ES-I3 (cell line): ENCODE data around the gene NTRK3.

Experiments
- H3K36me3 ChIP-seq: 2 replicates; pipeline ENCODE4 v1.6.1; 2013; ENCODE audit warnings: mild to moderate bottlenecking, low read length, control low read depth, moderate library complexity; ENCODE audit not compliant: insufficient read depth
- H3K4me1 ChIP-seq: 2 replicates; pipeline ENCODE4 v1.6.1; 2013; ENCODE audit warnings: mild to moderate bottlenecking, control low read depth, low read length; ENCODE audit not compliant: insufficient read depth
- H3K9ac ChIP-seq: 2 replicates; pipeline ENCODE4 v1.6.1; 2013; ENCODE audit warnings: low read depth, mild to moderate bottlenecking, low read length, moderate library complexity
- H3K9me3 ChIP-seq: 2 replicates; pipeline ENCODE4 v1.6.1; 2013; ENCODE audit warnings: mild to moderate bottlenecking, low read length, moderate library complexity; ENCODE audit not compliant: control insufficient read depth, insufficient read depth

Gene NTRK3

GRCh38 chr15:87973501-87974215 is 282.9 kb downstream of the NTRK3 start:
- Histone ChIP-seq H3K9ac (no peak overlapping the region), H3K36me3 (no peaks in the 10 kb centered on the region), H3K9me3 (no peaks in the 10 kb centered on the region), H3K4me1 (no peaks in the 10 kb centered on the region)

GRCh38 chr15:87971076-87971475 is 285.5 kb downstream of the NTRK3 start:
- no peaks in the 10 kb centered on the region for H3K36me3 ChIP-seq
- no peaks in the 10 kb centered on the region for H3K9me3 ChIP-seq
- H3K9ac ChIP-seq: no peak overlapping the region
- no peaks in the 10 kb centered on the region for H3K4me1 ChIP-seq

GRCh38 chr15:87967951-87968350 is 288.6 kb downstream of the NTRK3 start:
- Histone ChIP-seq H3K9ac (no peak overlapping the region), H3K36me3 (no peaks in the 10 kb centered on the region), H3K4me1 (no peaks in the 10 kb centered on the region), H3K9me3 (no peaks in the 10 kb centered on the region)

GRCh38 chr15:87965304-87965703 is 291.2 kb downstream of the NTRK3 start:
- no peaks in the 10 kb centered on the region for H3K9me3 ChIP-seq
- no peak overlapping the region for H3K9ac ChIP-seq
- H3K4me1 ChIP-seq: no peaks in the 10 kb centered on the region
- H3K36me3 ChIP-seq: no peaks in the 10 kb centered on the region

GRCh38 chr15:87962428-87962827 is 294.1 kb downstream of the NTRK3 start:
- Histone ChIP-seq H3K4me1 (no peaks in the 10 kb centered on the region), H3K9me3 (no peaks in the 10 kb centered on the region), H3K36me3 (no peaks in the 10 kb centered on the region), H3K9ac (no peak overlapping the region)

GRCh38 chr15:87961851-87962420 is 294.6 kb downstream of the NTRK3 start:
- Histone ChIP-seq H3K4me1 (no peaks in the 10 kb centered on the region), H3K9me3 (no peaks in the 10 kb centered on the region), H3K36me3 (no peaks in the 10 kb centered on the region), H3K9ac (no peak overlapping the region)

- Histone ChIP-seq H3K9me3 (no peaks in the 10 kb centered on the region), H3K4me1 (no peaks in the 10 kb centered on the region), H3K9ac (no peak overlapping the region), H3K36me3 (no peaks in the 10 kb centered on the region)
Observed at GRCh38 chr15:87959662-87960061, 296.9 kb downstream of the NTRK3 start.

GRCh38 chr15:87959080-87959479 is 297.5 kb downstream of the NTRK3 start:
- Histone ChIP-seq H3K9ac (no peak overlapping the region), H3K9me3 (no peaks in the 10 kb centered on the region), H3K4me1 (no peaks in the 10 kb centered on the region), H3K36me3 (no peaks in the 10 kb centered on the region)

GRCh38 chr15:87955284-87955909 is 301.1 kb downstream of the NTRK3 start:
- no peaks in the 10 kb centered on the region for H3K4me1 ChIP-seq
- H3K9ac ChIP-seq: no peak overlapping the region
- H3K9me3 ChIP-seq: no peaks in the 10 kb centered on the region
- no peaks in the 10 kb centered on the region for H3K36me3 ChIP-seq

- no peaks in the 10 kb centered on the region for H3K9me3 ChIP-seq
- no peak overlapping the region for H3K9ac ChIP-seq
- no peaks in the 10 kb centered on the region for H3K4me1 ChIP-seq
- H3K36me3 ChIP-seq: no peaks in the 10 kb centered on the region
Observed at GRCh38 chr15:87954793-87955192, 301.7 kb downstream of the NTRK3 start.

GRCh38 chr15:87952736-87953287 is 303.7 kb downstream of the NTRK3 start:
- Histone ChIP-seq H3K9ac (no peak overlapping the region), H3K4me1 (no peaks in the 10 kb centered on the region), H3K36me3 (no peaks in the 10 kb centered on the region), H3K9me3 (no peaks in the 10 kb centered on the region)

GRCh38 chr15:87949575-87950223 is 306.8 kb downstream of the NTRK3 start:
- H3K9me3 ChIP-seq: no peaks in the 10 kb centered on the region
- H3K9ac ChIP-seq: no peak overlapping the region
- no peaks in the 10 kb centered on the region for H3K4me1 ChIP-seq
- no peaks in the 10 kb centered on the region for H3K36me3 ChIP-seq

- no peaks in the 10 kb centered on the region for H3K36me3 ChIP-seq
- H3K9ac ChIP-seq: no peak overlapping the region
- no peaks in the 10 kb centered on the region for H3K4me1 ChIP-seq
- H3K9me3 ChIP-seq: no peaks in the 10 kb centered on the region
Observed at GRCh38 chr15:87949151-87949574, 307.4 kb downstream of the NTRK3 start.

- Histone ChIP-seq H3K36me3 (no peaks in the 10 kb centered on the region), H3K4me1 (no peaks in the 10 kb centered on the region), H3K9ac (no peak overlapping the region), H3K9me3 (no peaks in the 10 kb centered on the region)
Observed at GRCh38 chr15:87947560-87947959, 309.0 kb downstream of the NTRK3 start.
